ENCODE results near the gene IZUMO3. TPM values are rescaled to one million over a fixed set of nuclear protein-coding genes. Genes with fewer than 3 reads are reported as not detected.

Gene IZUMO3
- total RNA-seq, 1 donor from 2014 or later, result not detected

DNA sequence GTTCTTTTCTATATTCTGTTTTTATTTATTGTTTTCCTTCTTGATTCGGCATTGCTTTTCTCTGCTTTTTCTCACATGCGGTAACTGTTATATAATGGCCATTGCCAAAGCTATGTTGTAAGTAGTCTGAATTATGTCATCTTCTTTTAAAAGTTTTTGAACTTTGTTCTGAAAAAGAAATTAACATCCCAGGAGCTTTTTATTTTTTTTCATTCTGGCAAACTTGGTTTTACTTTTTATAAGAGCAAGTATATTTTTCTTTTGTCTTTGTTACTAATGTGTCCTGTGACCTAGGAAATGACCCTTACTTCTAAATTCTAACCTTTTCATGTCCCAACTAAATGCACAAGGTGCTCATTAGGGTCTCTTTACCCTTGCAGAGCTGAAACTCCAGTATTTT lies 26.7 kb upstream of the IZUMO3 start:
- no peaks in the 10 kb centered on the region for H3K4me1 ChIP-seq
- TF ChIP-seq, protein P1, sequence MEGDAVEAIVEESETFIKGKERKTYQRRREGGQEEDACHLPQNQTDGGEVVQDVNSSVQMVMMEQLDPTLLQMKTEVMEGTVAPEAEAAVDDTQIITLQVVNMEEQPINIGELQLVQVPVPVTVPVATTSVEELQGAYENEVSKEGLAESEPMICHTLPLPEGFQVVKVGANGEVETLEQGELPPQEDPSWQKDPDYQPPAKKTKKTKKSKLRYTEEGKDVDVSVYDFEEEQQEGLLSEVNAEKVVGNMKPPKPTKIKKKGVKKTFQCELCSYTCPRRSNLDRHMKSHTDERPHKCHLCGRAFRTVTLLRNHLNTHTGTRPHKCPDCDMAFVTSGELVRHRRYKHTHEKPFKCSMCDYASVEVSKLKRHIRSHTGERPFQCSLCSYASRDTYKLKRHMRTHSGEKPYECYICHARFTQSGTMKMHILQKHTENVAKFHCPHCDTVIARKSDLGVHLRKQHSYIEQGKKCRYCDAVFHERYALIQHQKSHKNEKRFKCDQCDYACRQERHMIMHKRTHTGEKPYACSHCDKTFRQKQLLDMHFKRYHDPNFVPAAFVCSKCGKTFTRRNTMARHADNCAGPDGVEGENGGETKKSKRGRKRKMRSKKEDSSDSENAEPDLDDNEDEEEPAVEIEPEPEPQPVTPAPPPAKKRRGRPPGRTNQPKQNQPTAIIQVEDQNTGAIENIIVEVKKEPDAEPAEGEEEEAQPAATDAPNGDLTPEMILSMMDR (IDR thresholded peaks at IDR 0.05), result no peak
- H3K27ac ChIP-seq, result no peak overlapping the region
- H3K27me3 ChIP-seq, result no peaks in the 10 kb centered on the region
- no peaks in the 10 kb centered on the region for H3K36me3 ChIP-seq
- no peak for DNase-seq (ENCODE audit: low spot score in 2 of 2)
- H3K9me3 ChIP-seq, result no peaks in the 10 kb centered on the region
- H3K4me3 ChIP-seq, result no peak overlapping the region
- intact Hi-C loops (cut with DNase I), result no loop called here

DNA sequence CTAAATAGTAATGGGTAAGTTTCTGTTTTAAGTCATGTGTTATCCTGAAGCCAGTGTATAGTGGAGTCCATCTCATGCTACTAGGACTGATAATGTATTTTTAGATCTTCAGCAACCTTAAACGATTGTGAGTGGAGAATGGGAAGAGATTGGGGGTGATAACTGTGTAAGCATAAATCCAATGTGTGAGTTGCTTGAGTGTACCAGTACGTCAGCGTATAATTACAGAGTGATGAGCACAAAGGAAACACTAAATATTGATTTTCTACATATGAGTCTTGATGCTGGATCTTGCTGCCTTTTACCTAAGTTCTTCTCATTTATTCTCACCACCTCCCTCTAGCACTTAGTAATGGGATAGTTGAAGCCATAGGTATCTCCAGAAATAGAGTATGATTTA lies 16.3 kb upstream of the IZUMO3 start:
- no peaks in the 10 kb centered on the region for H3K4me1 ChIP-seq
- TF ChIP-seq, protein P1 (IDR thresholded peaks at IDR 0.05), result no peak
- no peaks in the 10 kb centered on the region for H3K9me3 ChIP-seq
- H3K36me3 ChIP-seq, result no peaks in the 10 kb centered on the region
- no peak overlapping the region for H3K27ac ChIP-seq
- H3K27me3 ChIP-seq, result no peaks in the 10 kb centered on the region
- intact Hi-C loops (cut with DNase I), result no loop called here
- H3K4me3 ChIP-seq, result no peak overlapping the region
- DNase-seq (ENCODE audit: low spot score in 2 of 2), result no peak

DNA sequence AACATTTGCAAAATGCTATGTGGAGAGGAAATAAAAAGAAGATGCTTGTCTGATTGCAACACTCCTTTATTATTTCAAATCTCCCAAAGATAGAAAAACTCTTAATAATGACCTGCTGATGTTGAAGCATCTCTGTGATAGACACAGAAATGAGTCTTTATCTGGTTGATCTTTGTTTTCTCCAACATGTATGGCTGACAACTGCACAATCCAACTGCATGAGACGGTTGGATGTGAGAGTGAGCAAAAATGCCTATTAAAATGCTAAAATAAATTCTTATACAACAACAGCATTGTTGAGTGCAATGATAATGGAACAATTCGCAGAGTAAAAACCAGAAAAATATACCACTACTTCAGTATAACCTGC lies 7.5 kb upstream of the IZUMO3 start:
- no peaks in the 10 kb centered on the region for H3K27me3 ChIP-seq
- TF ChIP-seq, protein P1 (IDR thresholded peaks at IDR 0.05), result no peak
- no peak overlapping the region for H3K27ac ChIP-seq
- no peaks in the 10 kb centered on the region for H3K36me3 ChIP-seq
- DNase-seq (ENCODE audit: low spot score in 2 of 2), result no peak
- no peaks in the 10 kb centered on the region for H3K9me3 ChIP-seq
- intact Hi-C loops (cut with DNase I), result no loop called here
- H3K4me3 ChIP-seq, result no peak overlapping the region
- no peaks in the 10 kb centered on the region for H3K4me1 ChIP-seq

DNA sequence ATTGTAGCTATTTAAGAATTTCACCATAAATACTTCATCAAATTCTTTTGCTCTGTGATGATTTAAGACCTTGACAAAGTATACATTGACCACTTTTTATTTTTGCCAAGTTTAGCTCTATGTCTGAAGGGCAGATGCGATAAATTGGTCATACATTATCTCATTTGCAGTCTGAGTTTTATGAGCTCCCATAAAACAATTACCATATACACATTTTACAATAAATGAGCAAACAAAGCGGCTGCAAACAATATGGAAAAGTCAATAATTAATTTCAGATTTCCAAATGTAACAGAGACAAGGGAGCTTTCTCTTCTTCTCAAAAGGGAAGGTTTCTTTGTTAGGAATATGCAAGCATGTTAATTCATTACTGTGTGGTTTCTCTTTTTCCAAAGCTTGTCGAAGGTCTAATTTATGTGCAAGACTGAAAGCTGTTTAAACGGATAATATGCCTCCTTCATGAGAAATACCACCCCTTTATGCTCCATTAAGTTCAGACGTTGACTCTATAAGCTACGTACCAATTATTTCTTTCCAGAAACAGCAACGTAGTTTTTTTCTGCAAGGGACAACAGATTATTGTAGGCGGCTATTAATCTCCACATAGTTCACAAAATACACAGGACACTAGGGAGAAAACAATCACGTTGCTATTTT lies 7.0 kb upstream of the IZUMO3 start:
- Histone ChIP-seq H3K27ac (no peak overlapping the region), H3K4me1 (no peaks in the 10 kb centered on the region), H3K27me3 (no peaks in the 10 kb centered on the region), H3K9me3 (no peaks in the 10 kb centered on the region), H3K4me3 (no peak overlapping the region), H3K36me3 (no peaks in the 10 kb centered on the region)
- intact Hi-C loops (cut with DNase I), result no loop called here
- TF ChIP-seq, protein P1 (IDR thresholded peaks at IDR 0.05), result no peak
- DNase-seq (ENCODE audit: low spot score in 2 of 2), result no peak

DNA sequence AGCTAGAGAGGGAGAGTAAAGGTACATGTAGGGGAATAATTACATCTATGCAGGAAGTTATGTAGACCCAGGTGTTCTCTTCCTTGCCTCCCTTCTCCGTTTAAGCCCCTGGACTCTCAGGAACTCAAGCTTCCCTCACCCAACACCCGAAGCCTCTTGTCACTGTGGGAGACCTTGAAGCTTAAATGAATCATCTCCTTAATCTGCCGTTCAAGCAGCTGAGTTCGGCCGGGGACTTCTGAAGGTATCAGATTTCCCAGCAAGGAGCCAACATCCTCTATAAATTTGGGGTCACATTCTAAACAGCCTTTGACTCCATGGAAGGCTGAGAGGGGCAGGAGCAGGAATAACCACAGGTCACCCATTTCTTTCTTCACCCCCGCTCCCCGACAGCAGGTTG lies 412 bp downstream of the IZUMO3 start:
- Histone ChIP-seq H3K36me3 (no peaks in the 10 kb centered on the region), H3K9me3 (no peaks in the 10 kb centered on the region), H3K27ac (no peak overlapping the region), H3K27me3 (no peaks in the 10 kb centered on the region), H3K4me1 (no peaks in the 10 kb centered on the region), H3K4me3 (no peak overlapping the region)
- TF ChIP-seq, protein P1 (IDR thresholded peaks at IDR 0.05), result no peak
- no peak for DNase-seq (ENCODE audit: low spot score in 2 of 2)
- intact Hi-C loops (cut with DNase I), result no loop called here

DNA sequence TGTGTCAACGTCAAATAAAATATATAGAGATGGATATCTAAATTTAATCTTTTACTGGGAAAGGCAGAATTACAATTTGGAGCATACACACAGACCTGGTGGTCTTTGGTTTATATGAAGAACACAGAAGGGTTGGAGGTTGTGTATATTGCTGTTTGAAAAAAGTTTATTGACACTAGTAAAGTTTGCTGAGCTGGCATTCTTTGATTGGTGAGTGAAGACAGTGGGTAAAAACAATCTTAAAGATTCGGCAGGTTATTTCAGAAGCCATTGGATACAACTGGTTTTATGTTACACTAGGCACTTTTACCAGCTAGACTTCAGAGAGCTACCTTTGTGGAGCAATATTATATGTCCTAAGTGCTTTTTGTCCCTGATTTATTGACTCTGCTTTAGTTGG lies 27.2 kb downstream of the IZUMO3 start:
- Histone ChIP-seq H3K36me3 (no peaks in the 10 kb centered on the region), H3K27ac (no peak overlapping the region), H3K4me3 (no peak overlapping the region), H3K9me3 (no peaks in the 10 kb centered on the region), H3K27me3 (no peaks in the 10 kb centered on the region), H3K4me1 (no peaks in the 10 kb centered on the region)
- TF ChIP-seq, protein P1 (IDR thresholded peaks at IDR 0.05), result no peak
- intact Hi-C loops (cut with DNase I), result no loop called here
- DNase-seq (ENCODE audit: low spot score in 2 of 2), result no peak
